Measurements from ENCODE around the gene MZF1. TPM values are rescaled to one million over a fixed set of nuclear protein-coding genes. Genes with fewer than 3 reads are reported as not detected.
"Not testable (repeated sequence)": the region's sequence is repeated elsewhere in the genome, so short reads cannot be mapped to it uniquely, and the experiment has no call there.

The MZF1 gene
- 10 to 100 TPM; 18.2 to 61.3 (median 43.9) TPM for polyA plus RNA-seq (ENCODE audit: insufficient read length in 4 of 4)

DNA sequence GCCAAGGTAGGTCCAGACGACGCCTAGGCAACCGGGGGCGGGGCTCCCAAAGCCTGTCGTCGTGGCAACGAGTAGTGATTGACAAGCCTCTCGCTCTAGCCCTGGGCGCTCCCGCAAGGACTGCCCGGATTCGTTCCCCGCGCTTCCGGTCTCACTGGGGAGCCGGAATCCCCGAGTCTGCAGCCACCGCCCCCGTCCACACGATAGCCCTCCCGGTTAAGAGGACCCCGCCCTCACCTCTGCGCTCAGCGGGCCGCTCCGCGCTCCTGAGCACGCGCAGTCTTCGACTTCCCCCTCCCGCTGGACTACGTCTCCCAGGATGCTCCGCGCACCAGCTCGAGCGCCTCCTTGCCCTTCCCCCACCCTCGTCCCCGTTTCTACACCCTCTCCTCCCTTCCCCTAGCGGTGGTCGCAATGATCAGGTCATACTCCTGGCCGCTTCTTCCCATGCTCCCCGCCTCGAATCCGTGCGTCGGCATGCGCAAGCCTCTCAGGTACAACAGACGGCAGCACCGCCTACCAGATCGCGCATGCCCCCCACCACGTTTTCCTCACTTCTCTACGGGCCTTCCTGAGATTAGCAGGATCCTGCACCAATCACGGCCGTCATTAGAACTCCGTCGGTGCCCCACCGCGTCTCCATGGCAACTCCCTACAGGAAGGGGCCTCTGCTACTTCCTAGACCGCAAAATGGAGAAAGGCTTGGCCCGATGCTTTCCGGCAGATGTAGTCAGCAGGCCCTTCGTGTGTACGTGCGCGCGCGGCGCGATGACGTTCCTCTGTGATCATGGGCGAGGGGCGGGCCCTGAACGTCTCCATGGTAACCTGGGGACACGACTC is at the start of gene MZF1:
TSS of gene MZF1 (minus strand) at position 518 of the 840 bp plus-strand sequence. CDS start 1,946 bp downstream, outside the sequence.
- DNase-seq (ENCODE audit: low read depth in 4 of 4, low spot score in 2 of 4) = peak; percentile 98 to 100 (median 99)

DNA sequence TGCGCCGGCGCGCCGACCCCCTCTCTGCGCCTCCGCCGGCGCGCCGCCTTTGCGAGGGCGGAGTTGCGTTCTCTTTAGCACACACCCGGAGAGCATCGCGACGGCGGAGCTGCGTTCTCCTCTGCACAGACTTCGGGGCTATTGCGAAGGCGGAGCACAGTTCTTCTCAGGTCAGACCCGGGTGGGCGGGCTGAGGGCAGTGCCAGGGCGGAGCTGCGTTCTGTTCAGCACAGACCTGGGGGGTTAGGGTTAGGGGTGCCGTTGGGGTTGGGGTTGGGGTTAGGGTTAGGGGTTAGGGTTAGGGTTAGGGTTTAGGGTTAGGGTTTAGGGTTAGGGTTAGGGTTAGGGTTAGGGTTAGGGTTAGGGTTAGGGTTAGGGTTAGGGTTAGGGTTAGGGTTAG is 34.1 kb upstream of the MZF1 start:
- DNase-seq (ENCODE audit: low read depth in 4 of 4, low spot score in 2 of 4) = not testable (repeated sequence)

DNA sequence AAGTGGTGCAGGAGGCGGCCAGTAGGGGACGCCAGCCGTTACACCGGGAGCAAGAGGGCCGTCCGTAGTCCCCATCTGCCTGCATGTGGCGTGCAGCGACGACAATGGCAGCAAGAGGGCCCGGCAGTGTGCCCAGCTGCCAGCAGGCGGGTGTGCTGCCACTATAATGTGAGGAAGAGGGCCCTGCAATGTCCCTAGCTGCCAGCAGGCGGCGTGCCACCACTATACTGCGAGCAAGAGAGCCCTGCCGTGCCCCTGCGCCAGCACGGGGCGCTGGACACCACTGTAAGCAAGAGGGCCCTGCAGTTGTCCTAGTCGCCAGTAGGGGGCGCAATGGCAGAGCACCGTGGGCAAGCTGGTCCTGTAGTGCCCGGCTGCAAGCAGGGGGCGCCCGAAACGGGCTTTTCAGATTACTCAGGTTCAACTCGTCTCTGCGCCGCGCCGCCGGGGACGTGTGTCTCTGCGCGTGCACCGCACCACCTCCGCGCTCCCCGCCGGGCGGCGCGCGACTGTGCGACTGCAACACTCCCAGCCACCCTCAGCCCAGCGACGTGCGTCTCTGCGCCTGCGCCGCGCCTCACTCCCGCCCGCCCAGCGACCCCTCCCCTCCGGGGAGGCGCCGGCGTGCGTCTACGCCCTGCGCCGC is 33.2 kb upstream of the MZF1 start:
- not testable (repeated sequence) for DNase-seq (ENCODE audit: low read depth in 4 of 4, low spot score in 2 of 4)

DNA sequence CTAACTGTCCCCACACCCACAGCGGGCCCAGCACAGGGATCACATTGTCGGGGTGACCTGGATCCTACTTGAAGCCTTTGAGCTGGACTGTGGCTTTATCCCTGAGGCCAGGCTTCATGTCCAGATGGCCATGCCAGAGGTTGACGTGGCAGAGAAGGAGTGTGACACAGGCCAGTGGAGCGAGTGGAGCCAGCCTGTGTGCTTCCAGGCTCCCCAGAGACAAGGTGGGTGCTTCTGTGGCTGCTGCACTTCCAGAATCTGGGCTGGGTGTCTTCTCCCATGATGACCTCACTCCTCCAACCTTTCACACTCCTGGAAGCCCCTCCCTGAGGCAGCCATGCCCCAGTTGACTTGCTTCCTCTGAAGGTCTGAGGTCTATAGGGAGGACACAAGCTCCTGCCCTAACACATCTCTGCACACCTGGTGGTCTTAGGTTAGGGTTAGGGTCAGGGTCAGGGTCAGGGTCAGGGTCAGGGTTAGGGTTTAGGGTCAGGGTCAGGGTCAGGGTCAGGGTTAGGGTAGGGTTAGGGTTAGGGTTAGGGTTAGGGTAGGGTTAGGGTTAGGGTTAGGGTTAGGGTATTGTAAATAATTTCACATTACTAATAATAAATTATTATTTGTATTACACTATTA is 13.1 kb upstream of the MZF1 start:
- DNase-seq (ENCODE audit: low read depth in 4 of 4, low spot score in 2 of 4) = no peak

DNA sequence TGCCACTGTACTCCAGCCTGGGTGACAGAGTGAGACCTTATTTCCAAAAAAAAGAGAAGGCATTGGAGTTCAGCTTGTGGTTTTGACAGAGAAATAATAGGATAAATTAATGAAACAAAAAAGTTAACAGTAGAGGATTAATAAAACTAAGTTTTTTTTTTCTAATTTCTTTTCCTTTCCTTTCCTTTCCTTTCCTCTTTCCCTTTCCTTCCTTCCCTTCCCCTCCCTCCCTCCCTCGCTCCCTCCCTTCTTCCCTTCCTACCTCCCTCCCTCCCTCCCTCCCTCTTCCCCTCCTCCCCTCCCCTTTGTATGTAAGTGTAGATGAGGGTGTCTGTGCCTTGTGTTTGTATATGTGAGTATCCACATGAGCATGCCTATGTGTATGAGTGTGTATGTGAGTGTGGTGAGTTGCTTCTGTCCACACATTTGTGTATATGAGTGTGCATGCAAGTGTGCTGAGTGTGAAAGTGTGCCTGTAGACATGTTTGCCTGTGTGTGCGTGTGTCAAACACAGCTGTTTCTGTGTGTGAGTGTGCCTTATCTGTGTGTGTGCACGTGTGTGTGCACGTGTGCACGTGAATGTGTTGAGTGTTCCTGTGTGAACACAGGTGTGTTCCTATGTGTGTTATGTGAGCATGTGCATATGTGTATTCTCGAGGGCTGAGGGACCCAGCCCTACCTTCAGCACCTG is 12.5 kb upstream of the MZF1 start:
- no peak for DNase-seq (ENCODE audit: low read depth in 4 of 4, low spot score in 2 of 4)

DNA sequence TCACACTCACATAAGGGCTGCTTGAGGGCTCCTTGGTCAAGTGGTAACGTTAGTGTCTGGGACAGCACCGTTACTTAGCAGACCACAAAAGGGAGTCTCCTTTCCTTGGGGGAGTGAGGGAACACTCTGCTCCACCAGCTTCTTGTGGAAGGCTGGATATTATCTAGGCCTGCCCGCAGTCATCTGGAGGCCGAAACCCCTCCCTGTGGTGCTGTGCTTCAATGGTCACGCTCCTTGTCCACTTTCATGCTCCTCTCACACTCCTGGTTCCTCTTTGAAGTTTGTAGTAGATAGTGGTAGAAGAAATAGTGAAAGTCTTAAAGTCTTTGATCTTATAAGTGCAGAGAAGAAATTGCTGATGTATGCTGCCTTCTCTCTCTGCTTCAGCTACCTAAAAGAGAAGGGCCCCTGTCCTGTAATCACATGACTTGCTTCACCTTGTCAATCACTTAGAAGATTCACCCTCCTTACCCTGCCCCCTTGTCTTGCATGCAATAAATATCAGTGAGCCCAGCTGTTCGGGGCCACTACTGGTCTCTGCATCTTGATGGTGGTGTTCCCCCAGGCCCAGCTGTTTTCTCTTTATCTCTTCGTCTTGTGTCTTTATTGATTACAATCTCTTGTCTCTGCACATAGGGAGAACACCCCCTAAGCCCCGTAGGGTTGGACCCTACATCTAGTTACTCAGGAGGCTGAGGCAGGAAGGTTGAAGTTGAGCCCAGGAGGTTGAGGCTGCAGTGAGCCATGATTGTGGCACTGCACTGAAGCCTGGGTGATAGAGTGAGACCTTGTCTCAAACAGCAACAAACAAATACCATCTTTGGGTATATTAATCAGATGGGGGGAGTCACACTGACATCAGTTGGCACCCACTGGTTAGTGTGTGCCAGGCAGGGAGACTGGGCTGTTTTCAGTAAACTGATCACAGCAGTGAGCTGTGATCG is 11.6 kb upstream of the MZF1 start:
- no peak for DNase-seq (ENCODE audit: low read depth in 4 of 4, low spot score in 2 of 4)

DNA sequence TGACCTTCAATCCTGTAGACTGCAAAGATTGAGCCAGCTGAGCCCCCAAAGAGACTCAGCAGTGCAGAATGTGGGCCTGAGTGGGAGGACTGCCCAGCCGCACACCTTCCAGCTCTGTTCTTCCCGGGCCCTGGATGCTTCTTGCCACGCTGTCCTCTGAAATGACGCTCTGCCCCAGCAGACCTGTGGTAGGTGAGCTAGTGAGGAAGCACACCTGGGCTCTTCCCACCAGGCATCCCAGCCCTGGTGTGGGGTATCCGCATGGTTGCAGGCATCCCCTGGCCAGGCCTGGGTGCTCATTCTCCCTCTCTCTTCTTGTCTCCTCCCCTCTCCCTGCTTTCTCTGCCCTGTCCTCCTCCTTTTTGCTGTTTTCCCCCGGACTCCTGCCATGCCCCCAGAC is 9.8 kb upstream of the MZF1 start:
- no peak for DNase-seq (ENCODE audit: low read depth in 4 of 4, low spot score in 2 of 4)

DNA sequence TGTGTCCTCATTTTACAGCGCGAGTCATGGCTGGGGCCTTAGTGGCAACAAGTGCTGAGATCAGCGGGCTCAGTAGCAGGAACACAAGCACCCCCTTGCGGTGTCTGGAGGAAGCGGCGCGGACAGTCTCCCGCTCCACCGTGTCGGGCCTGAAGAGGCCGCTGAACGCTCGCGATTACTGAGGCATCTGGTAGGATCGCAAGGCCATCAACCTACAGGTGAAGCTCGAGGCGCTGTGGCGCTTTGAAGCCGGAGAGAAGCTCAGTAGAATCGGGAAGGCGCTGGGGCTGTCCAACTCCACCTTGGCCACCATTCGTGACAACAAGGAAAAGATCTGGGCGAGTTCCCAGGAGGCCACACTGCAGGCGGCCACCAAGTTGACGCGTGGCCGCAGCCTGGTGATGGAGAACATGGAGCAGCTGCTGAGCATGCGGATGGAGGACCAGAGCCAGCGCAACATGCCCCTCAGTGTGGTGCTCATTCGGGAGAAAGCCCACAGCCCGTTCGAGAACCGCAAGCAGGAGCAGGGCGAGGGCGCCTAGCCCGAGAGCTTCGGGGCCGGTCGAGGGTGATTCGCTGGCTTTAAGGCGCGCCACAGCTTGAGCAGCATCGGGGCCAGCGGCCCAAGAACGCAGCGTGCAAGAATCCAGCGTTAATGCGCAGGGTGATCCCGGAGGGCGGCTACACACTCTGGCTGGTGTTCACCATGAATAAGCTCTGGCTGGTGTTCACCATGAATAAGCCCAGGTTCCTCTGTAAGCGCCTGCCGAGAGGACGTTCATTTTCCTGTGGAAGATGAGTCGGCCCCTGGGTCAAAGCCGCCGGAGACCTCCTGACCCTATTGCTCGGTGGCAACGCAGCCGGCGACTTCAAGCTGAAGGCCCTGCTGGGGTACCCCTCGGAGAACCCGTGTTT is 8.3 kb upstream of the MZF1 start:
- peak in 2 of 4 donors; percentile 71 to 73 for DNase-seq (ENCODE audit: low read depth in 4 of 4, low spot score in 2 of 4)

DNA sequence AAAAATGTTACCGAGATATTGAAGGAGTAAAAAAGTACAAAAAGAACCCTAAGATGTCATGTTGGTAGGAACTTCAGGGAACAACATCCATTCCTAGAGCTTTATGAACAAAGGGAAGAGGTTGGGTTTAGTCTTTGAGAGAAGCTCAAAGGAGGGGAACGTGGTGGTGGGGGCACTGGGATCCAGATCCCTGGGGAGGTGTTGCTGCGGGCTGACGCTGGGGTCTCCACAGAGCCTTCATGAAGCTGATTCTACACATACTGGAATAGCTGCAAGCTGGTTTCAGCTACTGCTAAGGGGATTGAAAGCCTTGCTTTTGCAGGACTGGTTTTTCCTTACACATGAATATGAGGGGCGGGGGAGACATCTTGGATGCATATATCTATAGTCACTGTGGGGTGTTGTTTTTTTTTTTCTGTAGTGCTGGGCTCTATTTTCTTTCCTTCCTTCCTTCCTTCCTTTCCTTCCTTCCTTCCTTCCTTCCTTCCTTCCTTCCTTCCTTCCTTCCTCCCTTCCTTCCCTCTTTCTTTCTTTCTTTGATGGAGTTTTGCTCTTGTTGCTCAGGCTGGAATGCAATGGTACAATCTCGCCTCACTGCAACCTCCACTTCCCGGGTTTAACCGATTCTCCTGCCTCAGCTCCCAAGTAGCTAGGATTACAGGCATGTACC is 6.5 kb upstream of the MZF1 start:
- no peak for DNase-seq (ENCODE audit: low read depth in 4 of 4, low spot score in 2 of 4)

DNA sequence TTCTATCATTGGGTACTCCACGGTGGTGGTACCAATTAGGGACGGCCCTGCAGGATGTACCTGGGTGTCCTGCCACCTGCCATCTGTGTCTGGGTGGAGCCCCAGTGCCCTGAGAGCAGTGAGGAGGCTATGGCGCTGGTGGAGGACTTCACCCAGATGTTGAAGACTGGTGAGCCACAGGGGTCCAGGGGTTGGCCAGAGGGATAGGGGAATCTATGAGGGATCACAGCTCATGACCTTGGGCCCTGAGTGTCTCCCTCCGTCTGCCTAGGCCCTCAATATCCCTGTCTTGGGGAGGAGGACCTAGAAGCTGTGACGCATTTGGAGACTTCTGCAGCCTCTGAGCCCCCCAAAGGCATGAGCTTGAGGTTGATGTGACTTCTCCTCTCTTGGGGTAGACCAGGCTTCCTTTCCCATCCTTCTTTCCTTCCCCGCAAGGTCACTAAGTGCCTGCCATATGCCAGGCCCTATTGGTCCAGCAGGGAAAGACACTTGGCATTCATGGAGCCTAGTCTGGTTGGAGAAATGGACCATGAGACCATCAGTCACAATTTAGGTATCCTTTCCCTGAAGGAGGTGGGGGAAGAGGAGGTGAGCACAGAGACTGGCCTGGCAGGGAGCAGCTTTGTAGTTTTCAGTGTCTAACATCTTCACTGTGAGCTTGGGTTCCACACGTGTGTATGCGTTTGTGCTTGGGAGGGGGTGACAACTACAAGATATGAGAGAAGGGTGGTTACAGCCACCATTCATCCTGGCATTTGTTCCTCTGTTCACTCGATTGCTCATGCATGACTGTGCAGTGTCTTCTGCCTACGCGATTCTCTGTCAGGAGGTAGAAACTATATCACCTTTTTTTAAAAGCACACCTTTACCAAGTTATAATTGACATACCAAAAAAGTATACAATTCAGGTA is 5.1 kb upstream of the MZF1 start:
- no peak for DNase-seq (ENCODE audit: low read depth in 4 of 4, low spot score in 2 of 4)

DNA sequence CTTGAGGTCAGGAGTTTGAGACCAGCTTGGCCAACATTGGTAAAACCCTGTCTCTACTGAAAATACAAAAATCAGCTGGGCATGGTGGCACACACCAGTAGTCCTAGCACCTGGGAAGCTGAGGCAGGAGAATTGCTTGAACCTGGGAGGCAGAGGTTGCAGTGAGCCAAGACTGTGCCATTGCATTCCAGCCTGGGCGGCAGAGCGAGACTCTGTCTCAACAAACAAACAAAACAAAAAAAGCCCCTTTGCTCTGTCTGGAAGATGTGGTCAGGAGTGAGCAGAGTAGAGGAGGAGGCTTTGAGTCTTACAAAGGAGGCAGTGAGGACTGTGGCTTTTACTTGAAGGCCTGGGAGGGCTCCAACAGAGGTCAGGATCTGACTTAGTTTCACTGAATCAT is 4.4 kb upstream of the MZF1 start:
- DNase-seq (ENCODE audit: low read depth in 4 of 4, low spot score in 2 of 4) = not testable (repeated sequence)

DNA sequence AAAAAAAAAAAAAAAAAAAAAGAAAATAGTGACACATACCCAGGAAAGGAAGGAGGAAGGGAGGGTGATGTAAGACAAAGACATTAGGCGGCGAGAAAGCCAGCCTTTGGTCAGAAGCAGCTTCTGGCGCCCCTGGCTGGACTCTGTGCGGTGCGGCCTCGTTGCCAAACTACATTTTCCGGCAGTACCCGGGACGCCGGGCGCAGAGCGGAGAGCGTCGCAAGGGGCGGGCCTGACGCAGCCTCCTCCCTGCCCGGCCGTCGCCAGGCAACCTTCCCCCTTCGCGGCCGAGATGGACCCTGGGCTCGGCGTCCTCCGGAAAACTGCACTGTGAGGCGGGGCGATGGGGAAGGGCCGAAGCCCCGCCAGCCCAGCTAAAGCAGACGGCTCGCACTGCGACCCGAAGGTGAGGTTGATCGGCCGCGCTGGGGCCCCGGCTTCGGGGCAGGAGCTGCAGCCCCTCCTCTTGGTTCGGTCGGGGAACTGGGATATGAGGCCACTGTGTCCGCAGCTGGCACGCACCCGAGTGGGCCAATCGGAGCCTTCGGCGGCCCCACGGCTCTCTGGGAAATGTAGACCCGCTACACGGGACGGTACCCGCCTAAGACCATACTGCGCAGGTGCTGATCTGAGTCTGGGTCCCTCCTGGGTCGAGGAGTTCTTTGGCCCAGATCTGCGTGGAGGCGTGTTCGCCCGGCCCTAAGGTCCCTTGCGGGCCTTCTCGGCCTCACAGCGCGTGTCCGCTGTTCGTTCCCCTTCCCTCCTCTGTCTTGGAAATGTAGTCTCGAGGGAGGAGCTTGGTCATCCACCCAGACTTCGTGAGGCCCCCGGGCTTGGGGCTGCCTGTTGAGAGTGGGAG is 2.3 kb upstream of the MZF1 start:
- peak; percentile 80 to 91 (median 86) for DNase-seq (ENCODE audit: low read depth in 4 of 4, low spot score in 2 of 4)

DNA sequence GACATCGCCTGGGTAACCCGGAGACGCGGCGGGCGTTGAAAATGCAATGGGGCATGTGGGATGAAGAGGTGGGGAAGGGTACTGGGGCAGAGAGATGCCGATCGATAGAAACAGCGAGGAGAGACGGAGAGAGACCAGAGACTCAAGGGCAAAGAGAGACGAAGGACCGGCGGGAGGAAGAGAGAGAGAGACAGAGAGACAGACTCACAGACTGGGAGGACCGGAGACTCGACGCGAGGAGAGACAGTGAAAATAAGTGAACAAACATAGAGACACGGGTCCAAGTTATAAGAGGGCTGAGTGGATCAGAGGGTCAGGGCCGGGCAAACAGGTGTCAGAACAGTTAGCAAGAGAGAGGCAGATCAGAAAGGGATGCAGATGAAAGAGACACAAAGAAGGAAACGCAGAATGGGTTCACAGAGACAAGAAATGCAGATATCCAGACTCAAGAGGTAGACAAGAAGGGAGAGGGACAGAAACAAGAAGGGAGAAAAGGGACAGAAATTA is 576 bp upstream of the MZF1 start:
- no peak for DNase-seq (ENCODE audit: low read depth in 4 of 4, low spot score in 2 of 4)

DNA sequence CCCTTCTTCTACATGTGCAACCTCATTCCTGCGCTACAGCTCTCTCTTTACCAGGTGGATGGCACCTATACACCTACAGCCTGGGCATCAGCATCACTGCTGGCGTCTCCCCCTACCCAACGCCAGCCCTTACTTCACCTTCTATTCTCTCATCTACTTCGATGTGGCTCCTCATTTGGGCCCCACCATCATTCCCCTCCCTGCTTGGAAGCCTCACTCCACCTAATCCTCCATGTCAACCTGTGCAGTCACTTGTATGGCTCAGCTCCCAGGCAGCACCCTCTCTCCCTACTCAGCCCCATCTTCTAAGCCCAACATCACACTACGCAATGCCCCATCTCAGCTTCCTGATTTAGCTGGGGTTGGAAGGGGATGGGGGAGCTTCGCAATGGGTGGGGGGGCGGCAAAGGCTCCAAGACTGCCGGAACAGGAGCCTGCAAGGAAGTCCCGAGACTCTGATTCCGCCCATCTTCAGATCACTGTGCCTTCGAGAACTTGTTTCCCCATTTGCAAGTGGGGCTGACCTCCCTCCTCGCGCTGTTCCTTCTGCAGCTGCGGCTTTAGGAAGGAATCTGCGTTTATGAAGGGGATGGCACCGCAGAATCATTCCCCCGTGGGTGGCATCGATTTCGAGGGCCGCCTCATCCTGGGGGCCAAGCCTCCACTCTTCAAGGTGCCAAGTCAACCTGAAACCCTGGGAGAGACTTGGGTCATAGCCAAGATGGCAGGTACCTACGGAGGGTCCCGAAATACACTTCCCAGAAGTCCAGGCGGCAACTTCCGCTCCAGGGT is 913 bp downstream of the MZF1 start:
- DNase-seq (ENCODE audit: low read depth in 4 of 4, low spot score in 2 of 4) = no peak

DNA sequence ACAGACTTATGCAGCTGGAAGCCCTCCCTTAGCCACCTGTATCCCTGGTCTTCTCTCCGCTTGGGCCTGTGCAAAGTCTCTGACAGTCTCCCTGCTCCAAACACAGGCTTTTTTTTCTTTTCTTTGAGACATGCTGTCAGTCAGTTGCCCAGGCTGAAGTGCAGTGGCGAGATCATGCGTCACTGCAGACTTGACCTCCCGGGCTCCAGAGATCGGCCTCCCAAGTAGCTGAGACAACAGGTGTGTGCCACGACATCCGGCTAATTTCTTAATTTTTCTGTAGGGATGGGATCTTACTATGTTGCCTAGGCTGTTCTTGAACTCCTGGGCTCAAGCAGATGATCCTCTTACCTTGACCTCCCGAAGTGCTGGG is 1.6 kb downstream of the MZF1 start:
- DNase-seq (ENCODE audit: low read depth in 4 of 4, low spot score in 2 of 4) = no peak

All from left renal cortex interstitium (tissue), 4 donors.